Kidney (tissue), 14 donors: ENCODE measurements around the gene ZIC1. TPM values are rescaled to one million over a fixed set of nuclear protein-coding genes. Genes with fewer than 3 reads are reported as not detected.

Experiments
- DNase-seq, 5 donors: peaks; one replicate each; pipeline ENCODE4 v3.0.0-alpha.2; 2013 to 2020
- FAIRE-seq: peaks from 2 replicates; lab custom pipeline; 2012; peaks lifted over from hg19 to GRCh38; lab: Jason Lieb, UNC
- H3K27ac ChIP-seq, 2 donors: one replicate each; pipeline ENCODE4 v1.7.0; 2013; ENCODE audit warnings: low read depth in 2 of 2, low read length in 2 of 2, inconsistent platforms in 1 of 2
- H3K27me3 ChIP-seq: one replicate; pipeline ENCODE4 v1.7.1; 2013; ENCODE audit warnings: low read length, inconsistent platforms; ENCODE audit not compliant: control insufficient read depth, insufficient read depth
- H3K36me3 ChIP-seq, 3 donors: one replicate each; pipeline versions ENCODE4 v1.7.0 to v1.7.1; 2013; ENCODE audit warnings: low read length in 3 of 3, control low read depth in 1 of 3, inconsistent platforms in 1 of 3; ENCODE audit not compliant: insufficient read depth in 3 of 3, control insufficient read depth in 2 of 3
- H3K4me1 ChIP-seq, 3 donors: one replicate each; pipeline versions ENCODE4 v1.7.0 to v1.7.1; 2013; ENCODE audit warnings: low read length in 3 of 3, inconsistent platforms in 1 of 3, low read depth in 1 of 3; ENCODE audit not compliant: control insufficient read depth in 2 of 3, insufficient read depth in 2 of 3
- H3K4me3 ChIP-seq, 3 donors: one replicate each; pipeline versions ENCODE4 v1.7.0 to v1.8.1; 2013; ENCODE audit warnings: low read length in 3 of 3, control low read depth in 1 of 3, inconsistent platforms in 1 of 3
- H3K9ac ChIP-seq, 3 donors: one replicate each; pipeline versions ENCODE4 v1.7.0 to v1.7.1; 2013; ENCODE audit warnings: low read length in 3 of 3, control low read depth in 1 of 3, inconsistent platforms in 1 of 3
- H3K9me3 ChIP-seq, 3 donors: one replicate each; pipeline versions ENCODE4 v1.7.0 to v1.7.1; 2013; ENCODE audit warnings: low read length in 3 of 3, control low read depth in 1 of 3, inconsistent platforms in 1 of 3; ENCODE audit not compliant: control insufficient read depth in 2 of 3, insufficient read depth in 1 of 3
- intact Hi-C: fragments of 100-400 bp; cut with DNase I; formaldehyde crosslinking; loops from one replicate; pipeline ENCODE4 v1.11.1; 2022
- polyA plus RNA-seq: library from polyadenylated mRNA; stranded (reverse); fragments of 350-450 nt; fragmentation: Illumina TruSeq; extraction: RNeasy Lipid Tissue Mini Kit (QIAGEN cat#74804); gene quantifications from one replicate; pipeline ENCODE4 v1.2.3, GENCODE V29; 2014; ENCODE audit warnings: low read depth, low replicate concordance; ENCODE audit not compliant: insufficient read depth
- total RNA-seq: library from RNA; stranded (reverse); fragmentation: NEBNext Ultra II Directional; extraction: Animal tissue kit (Norgen Biotek cat#: 25700); gene quantifications from one replicate; pipeline ENCODE4 v1.2.1, GENCODE V29; 2021
- TF ChIP-seq, protein P1 (sequence below): IDR thresholded peaks from 3 replicates; pipeline ENCODE4 v1.5.1; 2012; ENCODE audit warnings: mild to moderate bottlenecking, moderate library complexity, borderline replicate concordance; ENCODE audit not compliant: insufficient read depth; ENCODE audit errors: extremely low read depth
- donor health status: control.
- donor health status: control.
- donor health status: control.
- donor health status: control.
- donor health status: control.
- donor health status: DM: yes; HTN: yes; CAD: no.
- donor health status: Normal renal cell carcinoma (clear cell type).

Gene ZIC1
- total and polyA plus RNA-seq, 2 donors from 2014 or later = not detected

DNA sequence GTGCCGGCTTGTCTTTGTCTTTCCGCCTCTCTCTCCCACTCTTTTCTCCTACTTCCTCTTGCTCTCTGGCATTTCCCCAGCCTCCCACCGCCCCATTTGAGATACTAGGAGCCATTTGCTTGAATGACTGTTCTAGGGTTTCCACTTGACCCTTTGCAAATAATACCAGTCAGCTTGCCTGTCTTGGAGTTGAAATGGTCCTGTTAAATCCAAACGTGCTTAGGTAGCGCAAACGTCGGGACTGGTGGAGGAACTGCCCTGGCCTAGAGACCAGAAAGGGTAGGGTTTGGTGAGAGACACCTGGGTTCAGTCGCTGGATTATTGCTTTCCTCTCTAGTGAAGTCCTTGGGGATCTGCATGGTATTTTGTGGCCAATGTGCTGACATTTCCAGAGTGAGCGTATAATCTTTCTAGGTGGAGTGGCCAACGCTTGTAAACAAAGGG lies 10.6 kb downstream of the ZIC1 start:
- Histone ChIP-seq H3K27me3 (peaks cover 95% of the 10 kb centered on the region), H3K9me3 (peaks cover 0 to 3% (median 0%) of the 10 kb centered on the region in 3 donors), H3K27ac (no peak overlapping the region), H3K9ac (no peak overlapping the region), H3K4me3 (no peak overlapping the region), H3K36me3 (no peaks in the 10 kb centered on the region), H3K4me1 (peaks cover 0 to 2% (median 0%) of the 10 kb centered on the region in 3 donors)
- DNase-seq (no peak), FAIRE-seq (no peak)
- intact Hi-C loops = no loop called here
- TF ChIP-seq, protein P1, sequence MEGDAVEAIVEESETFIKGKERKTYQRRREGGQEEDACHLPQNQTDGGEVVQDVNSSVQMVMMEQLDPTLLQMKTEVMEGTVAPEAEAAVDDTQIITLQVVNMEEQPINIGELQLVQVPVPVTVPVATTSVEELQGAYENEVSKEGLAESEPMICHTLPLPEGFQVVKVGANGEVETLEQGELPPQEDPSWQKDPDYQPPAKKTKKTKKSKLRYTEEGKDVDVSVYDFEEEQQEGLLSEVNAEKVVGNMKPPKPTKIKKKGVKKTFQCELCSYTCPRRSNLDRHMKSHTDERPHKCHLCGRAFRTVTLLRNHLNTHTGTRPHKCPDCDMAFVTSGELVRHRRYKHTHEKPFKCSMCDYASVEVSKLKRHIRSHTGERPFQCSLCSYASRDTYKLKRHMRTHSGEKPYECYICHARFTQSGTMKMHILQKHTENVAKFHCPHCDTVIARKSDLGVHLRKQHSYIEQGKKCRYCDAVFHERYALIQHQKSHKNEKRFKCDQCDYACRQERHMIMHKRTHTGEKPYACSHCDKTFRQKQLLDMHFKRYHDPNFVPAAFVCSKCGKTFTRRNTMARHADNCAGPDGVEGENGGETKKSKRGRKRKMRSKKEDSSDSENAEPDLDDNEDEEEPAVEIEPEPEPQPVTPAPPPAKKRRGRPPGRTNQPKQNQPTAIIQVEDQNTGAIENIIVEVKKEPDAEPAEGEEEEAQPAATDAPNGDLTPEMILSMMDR = no peak

- no peak for FAIRE-seq
- peaks cover 95% of the 10 kb centered on the region for H3K27me3 ChIP-seq
These were observed 11.4 kb downstream of the ZIC1 start for GRCh38 chr3:147420353-147421183.

GRCh38 chr3:147421184-147421912 lies 12.2 kb downstream of the ZIC1 start:
- H3K9me3 ChIP-seq = peaks cover 0 to 3% (median 0%) of the 10 kb centered on the region in 3 donors
- FAIRE-seq (no peak), DNase-seq (peak in 2 of 5 donors; percentile 38 to 54)
- H3K36me3 ChIP-seq = no peaks in the 10 kb centered on the region
- intact Hi-C loops = no loop called here
- H3K27me3 ChIP-seq = peaks cover 94% of the 10 kb centered on the region
- no peak overlapping the region for H3K9ac ChIP-seq
- TF ChIP-seq, protein P1 = no peak
- no peak overlapping the region for H3K4me3 ChIP-seq
- peaks cover 0 to 2% (median 0%) of the 10 kb centered on the region in 3 donors for H3K4me1 ChIP-seq
- H3K27ac ChIP-seq = no peak overlapping the region

More at GRCh38 chr3:147420353-147421183, 11.4 kb downstream of the ZIC1 start:
- Histone ChIP-seq H3K9ac (no peak overlapping the region), H3K9me3 (peaks cover 0 to 3% (median 0%) of the 10 kb centered on the region in 3 donors), H3K4me1 (peaks cover 0 to 2% (median 0%) of the 10 kb centered on the region in 3 donors), H3K4me3 (no peak overlapping the region), H3K36me3 (no peaks in the 10 kb centered on the region), H3K27ac (no peak overlapping the region)
- intact Hi-C loops = no loop called here
- TF ChIP-seq, protein P1 = no peak
- no peak for DNase-seq
